Stimulated activated naive B cell treated with anti-CD40 and anti-IgM and Interleukin-4, amounts not matched to agents 10 μg/mL and 1 μg/mL and 100 μg/mL, for 72 hours (primary cell): ENCODE results near the gene UBA6.
"Not testable (repeated sequence)": the region's sequence is repeated elsewhere in the genome, so short reads cannot be mapped to it uniquely, and the experiment has no call there.

Experiments
- ATAC-seq, 2 donors: fragments of 150-1000 bp; cut with Tn5 transposase; replicated peaks; 2 replicates each; pipeline ENCODE4 v1.10.0; 2021; ENCODE audit warnings: moderate library complexity in 1 of 2
- DNase-seq: peaks from one replicate; pipeline ENCODE4 v3.0.0; 2021
- H3K27ac Mint-ChIP-seq: one replicate; pipeline ENCODE4 v1.8.0; 2022; ENCODE audit warnings: mild to moderate bottlenecking, mixed read lengths
- H3K27me3 Mint-ChIP-seq, 2 donors: one replicate each; pipeline ENCODE4 v1.8.0; 2022; ENCODE audit warnings: mixed read lengths in 2 of 2
- H3K36me3 Mint-ChIP-seq, 2 donors: one replicate each; pipeline ENCODE4 v1.8.0; 2022; ENCODE audit warnings: mixed read lengths in 2 of 2, mild to moderate bottlenecking in 1 of 2
- H3K4me1 Mint-ChIP-seq, 2 donors: one replicate each; pipeline ENCODE4 v1.8.0; 2022; ENCODE audit warnings: mixed read lengths in 2 of 2, mild to moderate bottlenecking in 1 of 2
- H3K4me3 Mint-ChIP-seq, 2 donors: one replicate each; pipeline ENCODE4 v1.8.0; 2022; ENCODE audit warnings: mild to moderate bottlenecking in 2 of 2, mixed read lengths in 2 of 2, moderate library complexity in 1 of 2
- H3K9me3 Mint-ChIP-seq, 2 donors: one replicate each; pipeline ENCODE4 v1.8.0; 2022; ENCODE audit warnings: mixed read lengths in 2 of 2, mild to moderate bottlenecking in 1 of 2

UBA6 gene

DNA sequence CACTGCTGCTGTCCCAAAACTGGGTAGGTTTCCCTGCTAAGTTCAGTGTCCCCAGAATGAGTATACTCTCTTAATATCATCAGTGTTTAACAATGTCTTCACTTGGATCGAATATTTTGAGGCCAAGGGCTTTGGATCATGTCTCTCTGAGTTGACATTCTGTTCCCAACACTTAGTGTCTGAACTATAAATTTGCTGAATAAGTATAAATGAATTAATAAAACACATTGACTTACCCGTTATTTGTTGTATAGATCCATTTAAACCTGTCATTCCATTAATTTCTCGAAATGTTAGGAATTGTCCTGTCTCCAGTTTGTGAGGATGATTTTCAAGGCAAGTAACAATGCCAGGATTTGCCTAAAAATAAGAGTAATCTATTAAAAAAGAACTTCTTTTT lies 32.6 kb downstream of the UBA6 start:
- no peaks in the 10 kb centered on the region for H3K27me3 Mint-ChIP-seq
- no peak overlapping the region for H3K27ac Mint-ChIP-seq
- DNase-seq (no peak), ATAC-seq (no peak)
- H3K9me3 Mint-ChIP-seq: no peaks in the 10 kb centered on the region
- H3K36me3 Mint-ChIP-seq: peaks cover 21 to 46% of the 10 kb centered on the region in 2 donors
- H3K4me1 Mint-ChIP-seq: no peaks in the 10 kb centered on the region
- no peak overlapping the region for H3K4me3 Mint-ChIP-seq

- peaks cover 58 to 79% of the 10 kb centered on the region in 2 donors for H3K36me3 Mint-ChIP-seq
- H3K4me3 Mint-ChIP-seq: no peak overlapping the region
- no peak overlapping the region for H3K27ac Mint-ChIP-seq
- ATAC-seq (no peak), DNase-seq (no peak)
- peaks cover 18 to 21% of the 10 kb centered on the region in 2 donors for H3K9me3 Mint-ChIP-seq
- H3K4me1 Mint-ChIP-seq: peaks cover 14 to 24% of the 10 kb centered on the region in 2 donors
- no peaks in the 10 kb centered on the region for H3K27me3 Mint-ChIP-seq
Observed at GRCh38 chr4:67660418-67660817, 40.5 kb downstream of the UBA6 start.

DNA sequence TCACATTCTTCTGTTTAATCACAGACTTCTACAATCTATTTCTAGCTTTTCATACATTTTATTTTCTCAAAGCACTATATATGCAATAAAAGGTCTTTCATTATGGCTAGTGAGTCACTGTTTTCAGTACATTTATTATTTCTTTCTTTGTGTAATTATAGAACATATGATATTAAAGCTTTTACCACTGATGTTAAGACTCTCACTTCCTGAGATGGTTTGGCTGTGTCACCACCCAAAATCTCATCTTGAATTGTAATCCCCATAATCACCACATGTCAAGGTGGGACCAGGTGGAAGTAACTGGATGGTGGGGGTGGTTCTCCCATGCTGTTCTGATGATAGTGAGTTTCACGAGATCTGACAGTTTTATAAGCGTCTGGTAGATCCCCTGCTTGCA lies 41.9 kb downstream of the UBA6 start:
- no peak overlapping the region for H3K27ac Mint-ChIP-seq
- peaks cover 14 to 28% of the 10 kb centered on the region in 2 donors for H3K4me1 Mint-ChIP-seq
- ATAC-seq: no peak
- H3K9me3 Mint-ChIP-seq: peaks cover 21% of the 10 kb centered on the region in 2 donors
- H3K4me3 Mint-ChIP-seq: no peak overlapping the region
- no peaks in the 10 kb centered on the region for H3K27me3 Mint-ChIP-seq
- H3K36me3 Mint-ChIP-seq: peaks cover 68 to 86% of the 10 kb centered on the region in 2 donors
- DNase-seq: no peak

DNA sequence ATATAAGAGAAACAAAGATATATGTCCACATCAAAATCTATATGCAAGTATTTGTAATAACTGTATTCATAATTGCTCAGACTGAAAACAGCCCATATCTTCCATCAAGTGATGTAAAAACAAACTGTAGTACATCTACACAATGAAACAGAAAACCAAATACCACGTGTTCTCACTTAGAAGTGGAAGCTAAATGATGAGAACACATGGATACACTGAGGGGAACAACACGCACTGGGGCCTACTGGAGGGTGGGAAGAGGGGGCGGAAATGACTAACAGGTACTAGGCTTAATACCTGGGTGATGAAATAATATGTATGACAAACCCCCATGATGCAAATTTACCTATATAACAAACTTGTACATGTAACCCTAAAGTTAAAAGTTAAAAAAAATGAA lies 42.7 kb downstream of the UBA6 start:
- ATAC-seq (no peak), DNase-seq (no peak)
- Mint-ChIP-seq H3K27me3 (no peaks in the 10 kb centered on the region), H3K27ac (no peak overlapping the region), H3K36me3 (peaks cover 71 to 89% of the 10 kb centered on the region in 2 donors), H3K4me3 (no peak overlapping the region), H3K9me3 (peaks cover 21% of the 10 kb centered on the region in 2 donors), H3K4me1 (peaks cover 16 to 28% of the 10 kb centered on the region in 2 donors)

DNA sequence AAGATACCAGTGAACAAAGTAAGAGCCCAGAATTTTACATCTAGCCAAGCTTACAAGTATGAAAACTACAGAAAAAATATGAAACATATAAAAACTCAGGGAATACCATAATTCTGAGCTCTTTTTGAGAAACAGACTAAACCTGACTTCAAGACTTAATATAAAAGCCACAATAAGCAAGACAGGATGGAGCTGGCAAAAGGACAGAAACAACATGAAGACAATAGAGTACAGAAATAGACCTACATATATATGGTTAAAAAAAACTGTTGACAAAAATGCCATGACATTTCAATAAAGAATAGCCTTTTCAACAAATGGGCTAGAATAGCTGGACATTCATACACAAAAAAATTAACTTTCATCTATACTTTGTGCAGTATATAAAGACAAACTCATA lies 49.4 kb downstream of the UBA6 start:
- Mint-ChIP-seq H3K4me1 (peaks cover 3 to 19% of the 10 kb centered on the region in 2 donors), H3K4me3 (no peak overlapping the region), H3K27me3 (no peaks in the 10 kb centered on the region), H3K9me3 (peaks cover 0 to 3% of the 10 kb centered on the region in 2 donors), H3K36me3 (peaks cover 36 to 55% of the 10 kb centered on the region in 2 donors), H3K27ac (no peak overlapping the region)
- no peak for DNase-seq
- ATAC-seq: no peak

DNA sequence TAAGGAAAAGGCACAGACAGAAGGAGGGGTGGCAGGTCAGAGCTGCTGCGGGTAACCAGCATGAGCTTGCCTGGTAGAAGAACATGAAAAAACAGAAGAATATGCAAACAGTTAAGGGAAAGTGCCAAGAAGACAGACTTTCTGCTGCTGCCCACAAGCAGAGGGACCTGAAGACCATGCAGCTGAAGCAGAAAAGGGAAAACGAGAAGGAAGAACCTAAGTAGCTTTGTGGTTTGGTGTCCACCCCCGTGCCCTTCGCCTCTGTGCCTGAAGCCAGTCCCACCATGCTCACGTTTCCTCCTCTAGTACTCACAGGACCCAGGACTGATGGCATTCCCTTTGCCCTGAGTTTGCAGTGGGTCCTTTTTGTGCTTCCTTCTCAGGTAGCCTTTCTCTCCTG lies 62.8 kb downstream of the UBA6 start:
- Mint-ChIP-seq H3K36me3 (peaks cover 23 to 38% of the 10 kb centered on the region in 2 donors), H3K4me3 (no peak overlapping the region), H3K4me1 (peaks cover 12 to 18% of the 10 kb centered on the region in 2 donors), H3K9me3 (peaks cover 0 to 2% of the 10 kb centered on the region in 2 donors), H3K27ac (peak overlapping the region; percentile 70), H3K27me3 (no peaks in the 10 kb centered on the region)
- DNase-seq (no peak), ATAC-seq (peak; percentile 75 to 78)

- DNase-seq, H3K27ac Mint-ChIP-seq, H3K27me3 Mint-ChIP-seq, H3K4me3 Mint-ChIP-seq, ATAC-seq, H3K9me3 Mint-ChIP-seq: not testable (repeated sequence)
- Mint-ChIP-seq H3K4me1 (peaks cover 17 to 30% of the 10 kb centered on the region in 2 donors), H3K36me3 (peaks cover 25 to 38% of the 10 kb centered on the region in 2 donors)
Observed at GRCh38 chr4:67636978-67637377, 64.0 kb downstream of the UBA6 start.

GRCh38 chr4:67635331-67635730 lies 65.6 kb downstream of the UBA6 start:
- no peak overlapping the region for H3K4me3 Mint-ChIP-seq
- DNase-seq (no peak), ATAC-seq (no peak)
- H3K27me3 Mint-ChIP-seq: no peaks in the 10 kb centered on the region
- peaks cover 17 to 31% of the 10 kb centered on the region in 2 donors for H3K4me1 Mint-ChIP-seq
- H3K27ac Mint-ChIP-seq: no peak overlapping the region
- H3K36me3 Mint-ChIP-seq: peaks cover 25 to 43% of the 10 kb centered on the region in 2 donors
- H3K9me3 Mint-ChIP-seq: peaks cover 0 to 2% of the 10 kb centered on the region in 2 donors

- peaks cover 0 to 2% of the 10 kb centered on the region in 2 donors for H3K9me3 Mint-ChIP-seq
- ATAC-seq: no peak
- peaks cover 17 to 31% of the 10 kb centered on the region in 2 donors for H3K4me1 Mint-ChIP-seq
- no peak for DNase-seq
- H3K36me3 Mint-ChIP-seq: peaks cover 24 to 43% of the 10 kb centered on the region in 2 donors
- no peak overlapping the region for H3K4me3 Mint-ChIP-seq
- H3K27ac Mint-ChIP-seq: no peak overlapping the region
- no peaks in the 10 kb centered on the region for H3K27me3 Mint-ChIP-seq
Observed at GRCh38 chr4:67634741-67635140, 66.2 kb downstream of the UBA6 start.

DNA sequence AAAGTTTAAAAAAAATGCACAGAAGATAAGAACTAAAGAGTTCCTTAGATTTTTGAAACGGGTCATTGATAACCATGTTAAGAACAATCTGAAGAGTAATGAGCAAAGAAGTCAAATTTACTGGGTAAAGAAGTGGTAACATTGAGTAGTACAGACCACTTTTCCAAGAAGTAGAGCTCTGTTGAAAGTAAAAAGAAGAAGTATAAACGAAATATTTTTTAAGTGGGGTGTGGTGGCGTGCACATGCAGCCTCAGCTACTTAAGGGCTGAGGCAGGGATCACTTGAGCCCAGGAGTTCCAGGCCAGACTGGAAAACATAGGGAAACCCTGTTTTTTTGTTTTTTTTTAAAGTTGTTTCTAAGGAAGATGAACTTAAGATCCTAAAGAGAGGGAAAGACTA lies 68.5 kb downstream of the UBA6 start:
- Mint-ChIP-seq H3K27ac (peak overlapping the region; percentile 85), H3K4me3 (peak overlapping the region in 1 of 2 donors; percentile 64), H3K27me3 (no peaks in the 10 kb centered on the region), H3K36me3 (peaks cover 23 to 37% of the 10 kb centered on the region in 2 donors), H3K4me1 (peaks cover 8 to 19% of the 10 kb centered on the region in 2 donors), H3K9me3 (peaks cover 0 to 2% of the 10 kb centered on the region in 2 donors)
- ATAC-seq (peak; percentile 94 to 98), DNase-seq (no peak)

GRCh38 chr4:67624939-67625338 lies 76.0 kb downstream of the UBA6 start:
- no peaks in the 10 kb centered on the region for H3K4me1 Mint-ChIP-seq

DNA sequence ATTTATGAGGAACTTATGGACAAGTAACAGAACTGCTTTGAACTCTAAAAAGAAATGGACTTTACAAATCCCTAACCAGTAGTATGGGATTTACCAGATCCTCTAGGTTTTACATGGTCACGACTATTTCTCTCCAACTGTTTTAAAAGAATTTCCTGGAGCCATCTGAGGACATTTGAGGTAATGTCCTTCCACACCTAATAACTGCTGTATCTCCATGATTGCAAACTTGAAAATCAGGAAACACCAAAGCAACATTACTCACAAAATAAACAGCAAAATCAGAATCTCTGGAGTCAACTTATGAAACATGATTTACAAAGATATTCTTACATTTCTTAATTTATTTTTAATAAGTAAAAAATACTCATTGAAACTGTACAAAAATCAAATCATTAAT lies 84.5 kb downstream of the UBA6 start:
- no peak for DNase-seq
- no peak for ATAC-seq
- peaks cover 7 to 17% of the 10 kb centered on the region in 2 donors for H3K4me1 Mint-ChIP-seq
- H3K27me3 Mint-ChIP-seq: no peaks in the 10 kb centered on the region
- H3K9me3 Mint-ChIP-seq: peaks cover 5 to 19% of the 10 kb centered on the region in 2 donors
- peaks cover 36 to 56% of the 10 kb centered on the region in 2 donors for H3K36me3 Mint-ChIP-seq
- no peak overlapping the region for H3K27ac Mint-ChIP-seq
- H3K4me3 Mint-ChIP-seq: no peak overlapping the region

More at GRCh38 chr4:67624939-67625338, 76.0 kb downstream of the UBA6 start:
- ATAC-seq (no peak), DNase-seq (no peak)
- Mint-ChIP-seq H3K27me3 (no peaks in the 10 kb centered on the region), H3K4me3 (no peak overlapping the region), H3K36me3 (peaks cover 13 to 30% of the 10 kb centered on the region in 2 donors), H3K9me3 (no peaks in the 10 kb centered on the region), H3K27ac (no peak overlapping the region)

DNA sequence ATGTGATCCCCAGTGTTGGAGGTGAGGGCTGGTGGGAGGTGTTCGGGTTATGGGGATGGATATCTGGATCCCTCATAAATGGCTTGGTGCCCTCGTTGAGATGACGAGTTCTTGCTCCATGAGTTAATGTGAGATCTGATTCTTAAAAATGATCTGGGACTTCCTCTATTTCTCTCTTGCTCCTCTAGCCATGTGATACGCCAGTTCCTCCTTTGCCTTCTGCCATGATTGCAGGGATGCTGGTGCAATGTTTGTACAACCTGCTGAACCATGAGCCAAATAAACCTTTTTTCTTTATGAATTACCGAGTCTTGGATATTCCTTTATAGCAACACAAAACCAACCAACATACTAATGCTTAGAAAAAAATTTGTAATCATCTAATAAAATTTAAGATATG lies 85.8 kb downstream of the UBA6 start:
- ATAC-seq: no peak
- Mint-ChIP-seq H3K9me3 (peaks cover 5 to 19% of the 10 kb centered on the region in 2 donors), H3K36me3 (peaks cover 39 to 53% of the 10 kb centered on the region in 2 donors), H3K27me3 (no peaks in the 10 kb centered on the region), H3K4me1 (peaks cover 7 to 17% of the 10 kb centered on the region in 2 donors), H3K4me3 (no peak overlapping the region), H3K27ac (peak overlapping the region; percentile 9)
- no peak for DNase-seq

DNA sequence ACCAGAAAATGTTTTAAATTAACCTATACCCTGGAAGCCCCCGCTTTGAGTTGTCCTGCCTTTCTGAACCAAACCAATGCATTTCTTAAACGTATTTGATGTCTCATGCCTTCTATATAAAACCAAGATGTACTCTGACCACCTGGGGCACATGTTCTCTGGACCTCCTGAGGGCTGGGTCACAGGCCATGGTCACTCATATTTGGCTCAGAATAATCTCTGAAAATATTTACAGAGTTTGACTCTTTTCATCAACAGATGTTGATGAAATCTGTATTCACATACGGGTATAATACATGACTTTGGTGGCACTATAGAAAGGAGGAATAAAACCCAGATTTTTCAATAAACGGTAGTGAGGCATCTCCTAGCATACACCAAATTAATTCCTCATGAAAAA lies 86.8 kb downstream of the UBA6 start:
- DNase-seq (no peak), ATAC-seq (no peak)
- H3K9me3 Mint-ChIP-seq: peaks cover 11 to 26% of the 10 kb centered on the region in 2 donors
- H3K27ac Mint-ChIP-seq: no peak overlapping the region
- no peak overlapping the region for H3K4me3 Mint-ChIP-seq
- peaks cover 42 to 53% of the 10 kb centered on the region in 2 donors for H3K36me3 Mint-ChIP-seq
- peaks cover 7 to 17% of the 10 kb centered on the region in 2 donors for H3K4me1 Mint-ChIP-seq
- H3K27me3 Mint-ChIP-seq: no peaks in the 10 kb centered on the region

DNA sequence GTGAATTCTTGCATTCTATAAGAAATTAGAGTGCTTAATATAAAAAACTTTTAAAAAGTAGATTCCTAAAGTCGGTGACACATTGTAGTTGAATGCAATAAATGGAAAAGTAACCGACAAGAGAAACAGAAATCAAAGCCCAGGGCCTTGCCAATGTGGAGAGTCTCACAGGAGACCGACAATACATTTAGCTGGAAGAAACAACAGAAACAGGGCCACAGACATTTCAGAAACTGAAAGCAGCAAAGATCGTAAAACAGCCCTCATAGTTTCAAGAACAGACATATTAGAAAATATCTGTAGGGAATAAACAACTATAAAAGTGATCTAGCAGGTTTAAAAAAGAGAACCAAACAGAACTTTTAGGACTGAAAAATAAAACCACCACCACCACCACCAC lies 92.9 kb downstream of the UBA6 start:
- Mint-ChIP-seq H3K4me3 (peak overlapping the region in 1 of 2 donors; percentile 12), H3K27ac (peak overlapping the region; percentile 75), H3K9me3 (peaks cover 8 to 12% of the 10 kb centered on the region in 2 donors), H3K27me3 (no peaks in the 10 kb centered on the region), H3K4me1 (peaks cover 13 to 31% of the 10 kb centered on the region in 2 donors), H3K36me3 (peaks cover 57 to 64% of the 10 kb centered on the region in 2 donors)
- no peak for DNase-seq
- no peak for ATAC-seq
